ENCODE measurements around the gene SNF8. TPM values are rescaled to one million over a fixed set of nuclear protein-coding genes. Genes with fewer than 3 reads are reported as not detected.

Gene SNF8, protein sequence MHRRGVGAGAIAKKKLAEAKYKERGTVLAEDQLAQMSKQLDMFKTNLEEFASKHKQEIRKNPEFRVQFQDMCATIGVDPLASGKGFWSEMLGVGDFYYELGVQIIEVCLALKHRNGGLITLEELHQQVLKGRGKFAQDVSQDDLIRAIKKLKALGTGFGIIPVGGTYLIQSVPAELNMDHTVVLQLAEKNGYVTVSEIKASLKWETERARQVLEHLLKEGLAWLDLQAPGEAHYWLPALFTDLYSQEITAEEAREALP
- polyA plus RNA-seq = 72.4 to 94.9 TPM (median 90.5 TPM) in 3 replicates
- polyA plus RNA-seq (2011; ENCODE audit: low read depth) = 45.5 TPM
- 76.9 and 100 TPM in 2 replicates for polyA plus RNA-seq (2011; cell fraction: cytosol; rRNA removed)
- polyA plus RNA-seq (2011; cell fraction: nucleus; rRNA removed) = 47.3 and 48.1 TPM in 2 replicates
- polyA plus RNA-seq (2012; ENCODE audit: low replicate concordance) = 39.4 and 97.8 TPM in 2 replicates
- 37.1 to 63.0 TPM (median 57.4 TPM) in 3 replicates for polyA minus RNA-seq
- polyA minus RNA-seq (2011; cell fraction: cytosol; rRNA and poly(A)+ RNA removed) = 45.3 TPM
- 9.9 and 16.8 TPM in 2 replicates for polyA minus RNA-seq (2011; cell fraction: nucleus; rRNA and poly(A)+ RNA removed)

DNA sequence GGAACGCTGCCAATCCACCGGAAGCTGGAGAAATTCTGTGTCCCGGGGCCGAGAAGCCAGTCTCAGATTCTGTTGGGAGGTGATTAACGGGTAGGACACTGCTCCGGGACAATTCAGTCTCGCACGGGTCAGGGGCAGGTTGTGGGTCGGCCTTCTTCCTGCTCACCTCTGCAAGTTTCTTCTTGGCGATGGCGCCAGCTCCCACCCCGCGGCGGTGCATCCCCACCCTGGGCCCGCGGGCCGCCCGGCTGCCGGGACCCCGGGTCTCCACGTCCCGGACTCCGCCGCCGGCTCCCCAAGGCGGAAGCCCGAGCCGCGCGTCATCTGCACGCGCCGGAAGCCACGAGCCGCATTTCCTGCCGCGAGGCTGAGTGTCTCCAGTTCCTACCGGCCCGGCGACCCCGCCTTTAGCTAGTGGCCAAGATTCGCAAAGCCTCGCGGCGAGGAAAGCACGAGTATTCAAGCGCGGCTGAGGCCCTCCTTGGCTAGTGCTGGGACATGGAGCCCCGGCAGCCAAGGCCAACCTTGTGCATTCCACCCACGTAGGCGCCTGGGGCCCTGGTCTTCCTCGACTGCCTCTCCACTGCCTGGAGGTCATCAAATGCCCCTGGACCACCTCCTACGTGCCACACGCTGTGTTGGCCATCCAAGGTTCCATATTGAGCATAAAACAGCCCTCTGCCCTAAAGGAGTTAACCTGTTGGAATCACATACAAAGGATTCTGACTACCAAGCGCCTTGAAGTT lies at the start of gene SNF8:
Gene SNF8 (minus strand): TSS at position 328 of the 746 bp plus-strand sequence. CDS start 108 bp downstream, at position 220.
- Histone ChIP-seq H3K27ac (ENCODE audit: control insufficient read depth, insufficient read depth, low read length) (peak within 1 kb of the TSS; percentile 93), H3K79me2 (ENCODE audit: control insufficient read depth, insufficient read depth, low read length) (peaks cover 21% of the 10 kb centered on the region), H2AFZ (ENCODE audit: control insufficient read depth, low read length) (peak within 1 kb of the TSS; percentile 99), H3K27me3 (ENCODE audit: control insufficient read depth, extremely low read depth, insufficient read depth, low read length) (no peaks in the 10 kb centered on the region), H3K4me3 (ENCODE audit: control insufficient read depth in 2 of 3, extremely low read depth in 1 of 3, insufficient read depth in 2 of 3, low read depth in 1 of 3, low read length in 3 of 3) (peak within 1 kb of the TSS; percentile 62 to 99 (median 96)), H3K9me3 (ENCODE audit: control insufficient read depth, low read depth, low read length) (no peaks in the 10 kb centered on the region), H3K4me2 (ENCODE audit: control insufficient read depth, extremely low read depth, insufficient read depth, low read depth, low read length) (peak within 1 kb of the TSS; percentile 100), H3K9me1 (ENCODE audit: control insufficient read depth, extremely low read depth, insufficient read depth, low read length) (no peaks in the 10 kb centered on the region), H3K4me1 (ENCODE audit: control insufficient read depth, extremely low read depth, insufficient read depth, low read length) (peaks cover 15% of the 10 kb centered on the region), H3K36me3 (ENCODE audit: control insufficient read depth in 2 of 2, extremely low read depth in 1 of 2, insufficient read depth in 2 of 2, low read length in 2 of 2) (peaks cover 7% of the 10 kb centered on the region in 2 experiments), H3K9ac (ENCODE audit: control insufficient read depth, extremely low read depth, insufficient read depth, low read length) (peak within 1 kb of the TSS; percentile 96), H4K20me1 (ENCODE audit: control insufficient read depth, extremely low read depth, insufficient read depth, low read length) (no peaks in the 10 kb centered on the region)
- TF ChIP-seq, protein P1, sequence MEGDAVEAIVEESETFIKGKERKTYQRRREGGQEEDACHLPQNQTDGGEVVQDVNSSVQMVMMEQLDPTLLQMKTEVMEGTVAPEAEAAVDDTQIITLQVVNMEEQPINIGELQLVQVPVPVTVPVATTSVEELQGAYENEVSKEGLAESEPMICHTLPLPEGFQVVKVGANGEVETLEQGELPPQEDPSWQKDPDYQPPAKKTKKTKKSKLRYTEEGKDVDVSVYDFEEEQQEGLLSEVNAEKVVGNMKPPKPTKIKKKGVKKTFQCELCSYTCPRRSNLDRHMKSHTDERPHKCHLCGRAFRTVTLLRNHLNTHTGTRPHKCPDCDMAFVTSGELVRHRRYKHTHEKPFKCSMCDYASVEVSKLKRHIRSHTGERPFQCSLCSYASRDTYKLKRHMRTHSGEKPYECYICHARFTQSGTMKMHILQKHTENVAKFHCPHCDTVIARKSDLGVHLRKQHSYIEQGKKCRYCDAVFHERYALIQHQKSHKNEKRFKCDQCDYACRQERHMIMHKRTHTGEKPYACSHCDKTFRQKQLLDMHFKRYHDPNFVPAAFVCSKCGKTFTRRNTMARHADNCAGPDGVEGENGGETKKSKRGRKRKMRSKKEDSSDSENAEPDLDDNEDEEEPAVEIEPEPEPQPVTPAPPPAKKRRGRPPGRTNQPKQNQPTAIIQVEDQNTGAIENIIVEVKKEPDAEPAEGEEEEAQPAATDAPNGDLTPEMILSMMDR (optimal IDR thresholded peaks at IDR 0.05 in 1 of 3, IDR thresholded peaks at IDR 0.05 in 1 of 3, conservative IDR thresholded peaks at IDR 0.05 in 1 of 3; ENCODE audit: extremely low read depth in 1 of 3, insufficient read depth in 2 of 3, low read length in 3 of 3) = no peak
- no peak for TF ChIP-seq EZH2 (IDR thresholded peaks at IDR 0.05; ENCODE audit: low read length)
- peak; percentile 26 for DNase-seq (ENCODE audit: low read depth, low spot score)
- no peak for FAIRE-seq
- dilution Hi-C loops (cut with MboI; ENCODE audit: extremely low pct_ligation_motif_present, low sequenced_read_pairs) = no loop called here

DNA sequence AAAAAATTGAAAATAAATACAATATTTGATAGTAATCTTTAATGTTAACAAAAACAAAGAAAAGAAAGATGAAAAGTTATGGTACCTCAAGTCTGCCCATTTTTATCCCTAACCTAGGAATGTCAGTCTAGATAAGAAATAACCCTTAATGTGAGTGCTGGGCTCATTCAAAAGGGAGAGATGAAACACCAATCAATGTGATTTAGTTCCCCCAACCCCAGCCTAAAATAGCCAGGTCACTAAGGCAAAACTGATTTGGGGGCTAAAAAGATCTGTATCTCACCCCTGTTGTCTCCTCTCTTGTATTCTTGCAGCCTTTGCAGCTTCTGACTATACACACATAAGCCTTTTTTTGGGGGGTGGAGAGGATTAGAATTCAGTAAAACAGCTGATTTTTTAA lies 49.3 kb upstream of the SNF8 start:
- no peak for FAIRE-seq
- H2AFZ ChIP-seq (ENCODE audit: control insufficient read depth, low read length) = no peak overlapping the region
- dilution Hi-C loops (cut with MboI; ENCODE audit: extremely low pct_ligation_motif_present, low sequenced_read_pairs) = no loop called here
- H3K9me1 ChIP-seq (ENCODE audit: control insufficient read depth, extremely low read depth, insufficient read depth, low read length) = no peaks in the 10 kb centered on the region
- no peak overlapping the region for H3K27ac ChIP-seq (ENCODE audit: control insufficient read depth, insufficient read depth, low read length)
- H3K4me2 ChIP-seq (ENCODE audit: control insufficient read depth, extremely low read depth, insufficient read depth, low read depth, low read length) = no peak overlapping the region
- H3K9ac ChIP-seq (ENCODE audit: control insufficient read depth, extremely low read depth, insufficient read depth, low read length) = no peak overlapping the region
- H3K9me3 ChIP-seq (ENCODE audit: control insufficient read depth, low read depth, low read length) = no peaks in the 10 kb centered on the region
- no peaks in the 10 kb centered on the region for H4K20me1 ChIP-seq (ENCODE audit: control insufficient read depth, extremely low read depth, insufficient read depth, low read length)
- H3K4me3 ChIP-seq (ENCODE audit: control insufficient read depth in 2 of 3, extremely low read depth in 1 of 3, insufficient read depth in 2 of 3, low read depth in 1 of 3, low read length in 3 of 3) = no peak overlapping the region
- H3K4me1 ChIP-seq (ENCODE audit: control insufficient read depth, extremely low read depth, insufficient read depth, low read length) = no peaks in the 10 kb centered on the region
- H3K27me3 ChIP-seq (ENCODE audit: control insufficient read depth, extremely low read depth, insufficient read depth, low read length) = peaks cover 65% of the 10 kb centered on the region
- TF ChIP-seq, protein P1 (optimal IDR thresholded peaks at IDR 0.05 in 1 of 3, IDR thresholded peaks at IDR 0.05 in 1 of 3, conservative IDR thresholded peaks at IDR 0.05 in 1 of 3; ENCODE audit: extremely low read depth in 1 of 3, insufficient read depth in 2 of 3, low read length in 3 of 3) = no peak
- no peak for TF ChIP-seq EZH2 (IDR thresholded peaks at IDR 0.05; ENCODE audit: low read length)
- DNase-seq (ENCODE audit: low read depth, low spot score) = no peak
- H3K36me3 ChIP-seq (ENCODE audit: control insufficient read depth in 2 of 2, extremely low read depth in 1 of 2, insufficient read depth in 2 of 2, low read length in 2 of 2) = no peaks in the 10 kb centered on the region
- no peaks in the 10 kb centered on the region for H3K79me2 ChIP-seq (ENCODE audit: control insufficient read depth, insufficient read depth, low read length)

Measured in keratinocyte (primary cell).